GM21526 (cell line): ENCODE measurements around the gene HS6ST2.

Source experiments
- ATAC-seq: cut with Tn5 transposase; IDR thresholded peaks from one replicate; pipeline ENCODE4 v1.9.1; 2021; ENCODE audit warnings: moderate library complexity; ENCODE audit not compliant: unreplicated experiment, low FRiP score

The HS6ST2 gene

DNA sequence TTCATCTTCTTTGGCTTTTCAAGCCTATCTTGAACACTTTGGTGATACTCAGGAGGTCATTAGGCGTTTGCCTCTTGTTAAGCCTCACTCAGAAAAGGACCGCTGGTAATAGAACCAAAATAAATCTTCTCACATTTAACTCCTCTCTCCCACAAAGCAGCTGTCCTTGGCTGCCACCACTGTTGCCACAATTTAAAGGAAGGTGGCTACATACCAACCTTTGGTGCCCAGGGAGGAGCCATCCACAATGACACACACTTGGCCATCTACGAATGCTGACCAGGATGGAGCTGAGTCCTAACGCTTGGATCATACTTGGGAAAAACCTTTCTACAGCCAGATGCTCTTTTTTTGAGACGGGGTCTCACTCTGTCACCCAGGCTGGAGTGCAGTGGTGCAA lies 210.2 kb downstream of the HS6ST2 start:
- no peak for ATAC-seq

DNA sequence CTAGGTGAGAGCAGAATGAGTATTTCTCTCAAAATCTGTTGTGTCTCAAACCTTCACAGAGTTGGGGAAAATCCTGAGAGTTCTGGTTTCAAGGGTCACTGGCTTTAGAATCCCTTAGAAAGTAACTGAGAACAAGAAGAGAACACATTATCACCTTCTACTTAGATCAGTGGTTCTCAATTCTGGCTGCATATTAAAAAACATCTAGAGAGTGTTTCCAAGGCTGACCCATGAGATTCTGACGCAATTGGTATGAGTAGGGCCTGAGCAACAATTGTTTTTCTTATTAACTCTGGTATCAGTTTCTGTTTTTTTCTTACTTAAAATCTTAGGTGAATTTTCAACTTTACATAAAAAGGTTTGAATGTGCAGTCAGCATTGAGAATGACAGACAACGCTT lies 212.8 kb downstream of the HS6ST2 start:
- ATAC-seq, result no peak

DNA sequence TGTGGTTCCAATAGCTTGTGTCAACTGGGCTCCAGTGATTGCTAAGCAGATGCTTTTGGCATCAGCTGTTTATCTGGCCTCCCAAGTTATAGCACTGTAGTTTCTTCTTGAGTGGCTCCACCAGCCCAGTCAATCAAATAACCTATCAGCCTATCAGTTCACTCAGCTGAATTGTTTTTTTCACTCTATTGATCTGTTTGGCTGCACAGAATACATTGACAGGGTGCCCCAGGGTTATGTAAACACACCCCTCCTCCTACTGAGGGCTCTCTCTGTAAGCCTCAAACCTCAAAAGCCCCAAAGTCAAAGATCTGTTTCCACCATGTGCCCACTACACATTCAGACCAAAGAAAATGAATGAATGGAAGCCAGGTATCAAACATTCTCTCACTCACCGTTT lies 214.0 kb downstream of the HS6ST2 start:
- no peak for ATAC-seq

DNA sequence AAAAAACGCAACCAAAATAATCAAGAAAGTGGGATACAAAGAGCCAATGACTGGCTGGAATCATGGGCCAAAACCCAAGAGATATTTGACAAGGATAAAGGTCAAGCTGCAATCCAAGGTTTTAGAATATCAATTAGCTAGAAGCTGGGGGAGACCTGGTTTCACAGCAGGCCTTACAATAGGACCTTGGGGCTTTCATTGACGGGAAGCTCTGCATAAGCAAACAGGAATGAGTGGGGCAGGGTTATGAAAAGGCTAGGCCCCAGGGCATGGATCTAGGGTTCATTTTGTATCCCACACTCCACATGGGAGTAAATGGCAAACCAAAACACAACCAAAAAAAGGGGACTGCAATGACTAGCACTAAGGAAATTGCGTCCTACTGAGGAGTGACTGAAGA lies 215.3 kb downstream of the HS6ST2 start:
- ATAC-seq, result no peak

DNA sequence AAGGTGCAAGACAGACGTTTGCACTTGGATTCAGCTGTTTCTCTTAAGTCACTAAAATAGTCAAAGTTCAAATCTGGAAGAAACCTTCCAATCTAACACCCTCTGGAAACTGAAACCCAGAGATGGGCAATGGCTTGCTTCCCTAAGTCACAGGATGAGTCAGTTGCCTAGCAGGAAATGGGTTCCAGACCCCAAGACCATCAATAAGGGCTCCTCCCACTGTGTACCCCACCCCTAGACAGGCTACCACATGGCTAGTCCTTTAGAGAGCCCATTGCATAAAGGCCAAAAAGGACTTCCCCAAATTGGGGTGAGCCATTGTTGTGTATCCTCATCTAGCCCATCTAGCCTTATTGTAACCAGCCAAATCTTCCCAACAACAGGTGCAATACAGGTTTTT lies 216.2 kb downstream of the HS6ST2 start:
- no peak for ATAC-seq

DNA sequence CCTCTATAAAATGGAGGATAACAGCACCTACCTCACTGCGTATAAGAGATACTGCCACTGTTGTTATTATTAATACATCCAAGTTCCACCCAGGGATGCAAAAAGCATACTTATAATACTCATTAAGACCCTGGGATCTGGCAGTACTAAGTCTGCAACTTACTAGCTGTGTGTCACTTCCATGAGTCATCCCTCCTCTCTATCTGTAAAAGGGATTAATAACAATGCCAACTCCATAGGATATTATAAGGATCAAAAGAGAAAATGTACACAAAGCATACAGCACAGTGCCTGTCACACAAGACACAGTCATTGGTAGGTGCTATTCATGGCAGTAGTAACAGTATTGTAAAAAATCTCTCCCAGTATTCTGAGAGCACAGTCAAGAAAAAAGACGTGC lies 216.7 kb downstream of the HS6ST2 start:
- ATAC-seq, result no peak

DNA sequence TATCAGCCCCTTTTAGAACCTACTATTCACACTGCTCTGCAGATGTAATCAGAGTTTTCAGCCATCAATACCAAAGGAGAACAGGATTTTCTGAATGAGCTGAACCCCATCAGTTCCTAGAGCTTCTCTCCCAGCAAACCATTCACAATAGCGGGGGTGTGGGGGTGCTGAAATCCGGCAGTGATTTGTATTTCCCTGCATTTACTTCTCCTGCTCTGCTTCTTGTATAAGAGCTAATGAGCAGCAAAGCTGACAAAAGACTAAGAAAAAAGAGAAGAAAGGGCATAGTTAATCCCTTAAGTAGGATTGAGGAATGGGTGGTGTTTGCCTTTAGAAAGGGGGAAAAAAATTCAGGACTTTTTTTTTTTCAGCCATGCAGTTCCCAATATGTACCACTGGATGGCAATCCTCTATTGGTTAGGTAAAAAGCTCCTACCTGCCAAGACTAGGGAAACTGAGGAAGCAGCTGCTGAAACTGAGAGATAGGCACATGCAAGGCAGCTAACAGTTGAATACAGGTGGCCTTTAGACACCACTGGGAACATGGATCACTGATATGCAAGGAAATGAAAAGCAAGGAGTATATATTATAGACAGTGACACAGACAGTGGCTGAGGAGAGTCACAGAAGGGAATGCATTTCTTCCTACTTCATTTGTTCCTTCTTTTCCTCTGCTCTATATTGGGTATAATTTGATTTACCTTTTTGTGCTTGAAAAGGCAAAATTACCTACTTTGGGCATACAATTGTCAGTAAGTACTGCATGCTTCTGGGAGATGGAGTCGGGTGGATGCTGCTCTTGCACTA lies 217.9 kb downstream of the HS6ST2 start:
- ATAC-seq, result no peak

DNA sequence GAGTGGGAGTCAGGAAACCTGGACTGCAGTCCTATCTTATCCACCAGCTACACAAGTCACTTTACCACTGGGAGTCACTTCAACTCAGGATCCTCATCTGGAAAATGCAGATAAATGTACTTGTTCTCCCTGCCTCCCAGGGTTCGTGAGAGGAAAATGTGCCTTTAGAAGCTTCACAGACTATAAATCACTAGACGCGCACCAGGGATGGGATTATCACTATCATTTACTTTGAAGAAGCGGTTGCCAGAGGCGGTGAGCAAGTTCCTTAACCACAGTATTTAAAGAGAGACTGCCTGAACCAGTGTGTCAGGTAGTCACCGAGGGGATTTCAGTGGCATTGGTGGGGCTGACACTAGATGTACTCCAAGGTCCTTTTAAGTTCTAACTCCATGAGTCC lies 219.5 kb downstream of the HS6ST2 start:
- no peak for ATAC-seq

DNA sequence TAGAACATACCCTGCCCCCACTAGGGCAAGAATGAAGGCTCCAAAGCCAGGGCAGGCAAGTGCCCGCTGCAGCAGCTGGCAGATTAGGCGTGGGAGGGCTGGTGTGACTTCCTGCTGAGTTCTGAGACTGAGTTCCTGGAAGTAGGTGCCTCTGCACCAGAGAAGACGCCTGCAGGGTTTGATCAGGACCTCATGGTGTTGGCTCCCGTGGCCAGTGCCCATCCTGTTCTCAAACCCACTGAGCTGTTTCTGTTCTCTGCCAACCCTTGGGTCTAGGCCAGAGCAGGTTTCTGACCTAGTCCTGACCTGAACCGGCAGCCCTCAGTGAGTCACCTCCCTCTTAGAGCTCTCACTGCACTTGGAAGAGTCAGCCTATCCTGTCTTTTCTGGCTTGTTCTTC lies 220.7 kb downstream of the HS6ST2 start:
- no peak for ATAC-seq

DNA sequence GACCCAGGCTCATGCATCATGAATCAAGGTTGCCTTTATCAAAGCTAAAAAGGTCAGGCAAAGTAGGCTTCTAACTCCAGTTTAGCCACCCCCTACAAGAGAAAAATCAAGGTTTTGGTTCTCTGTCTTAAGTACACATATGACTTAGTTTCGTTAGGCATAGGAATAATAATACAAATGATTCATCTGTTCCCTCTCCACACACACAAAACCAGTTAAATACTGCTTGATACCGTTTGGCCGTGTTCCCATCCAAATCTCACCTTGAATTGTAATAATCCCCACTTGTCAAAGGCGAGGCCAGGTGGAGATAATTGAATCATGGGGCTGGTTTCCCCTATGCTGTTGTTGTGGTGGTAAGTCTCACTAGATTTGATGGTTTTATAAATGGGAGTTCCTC lies 226.2 kb downstream of the HS6ST2 start:
- ATAC-seq, result no peak

DNA sequence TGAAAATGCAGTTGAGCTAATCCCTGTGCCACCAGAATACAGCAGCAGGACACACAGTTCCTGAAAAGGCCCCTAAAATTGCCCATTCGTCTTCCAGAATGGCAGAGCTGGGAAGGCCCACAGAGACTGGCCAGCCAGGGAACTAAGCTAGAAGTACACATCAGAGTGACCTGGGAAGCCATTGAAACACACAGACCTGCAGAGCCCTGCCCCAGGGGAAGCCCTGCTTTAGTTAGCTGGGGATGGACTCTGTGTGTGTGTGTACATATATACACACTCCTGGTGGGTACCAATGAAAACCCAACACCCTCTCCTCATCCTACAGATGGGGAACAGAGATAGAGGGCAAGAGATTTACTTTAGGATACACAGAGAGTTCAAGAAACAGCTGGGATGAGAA lies 227.7 kb downstream of the HS6ST2 start:
- ATAC-seq, result no peak

DNA sequence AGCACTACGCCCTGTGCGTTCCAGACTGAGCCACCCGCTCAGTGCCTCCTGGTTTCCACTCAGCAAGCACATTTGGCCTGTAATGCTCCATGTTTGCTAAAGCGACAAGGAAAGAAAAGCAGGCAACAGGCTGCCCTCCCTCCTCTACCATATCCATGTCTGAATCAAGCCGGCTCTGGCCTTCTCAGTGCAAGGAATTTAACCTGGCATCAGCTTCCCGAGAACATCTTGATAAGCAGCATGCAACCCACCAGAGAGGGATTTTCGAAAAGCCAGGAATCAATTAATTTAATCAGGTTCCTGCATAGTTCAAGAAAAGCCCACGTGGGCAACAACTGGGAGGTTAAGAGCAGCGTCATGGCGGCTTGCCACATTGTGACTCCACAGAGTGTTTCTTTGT lies 228.2 kb downstream of the HS6ST2 start:
- ATAC-seq, result no peak

DNA sequence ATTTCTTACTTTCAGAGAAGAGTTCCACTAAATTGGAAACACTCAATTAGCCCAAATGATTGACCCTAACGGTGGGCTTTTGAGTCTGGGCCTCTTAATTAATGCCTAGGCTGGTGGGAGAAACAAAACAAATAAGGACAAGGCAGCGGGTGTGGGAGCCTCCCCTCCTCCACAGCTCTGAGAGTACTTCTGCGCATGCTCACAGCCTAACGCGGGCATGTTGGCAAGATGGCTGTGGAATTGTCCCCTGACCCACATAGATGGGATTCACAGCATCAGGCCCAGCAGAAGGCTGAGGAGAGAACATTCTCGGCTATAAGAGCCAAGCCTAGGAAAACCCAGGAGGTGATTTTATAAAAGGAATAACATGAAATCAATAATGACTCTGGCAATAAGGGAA lies 230.1 kb downstream of the HS6ST2 start:
- no peak for ATAC-seq

DNA sequence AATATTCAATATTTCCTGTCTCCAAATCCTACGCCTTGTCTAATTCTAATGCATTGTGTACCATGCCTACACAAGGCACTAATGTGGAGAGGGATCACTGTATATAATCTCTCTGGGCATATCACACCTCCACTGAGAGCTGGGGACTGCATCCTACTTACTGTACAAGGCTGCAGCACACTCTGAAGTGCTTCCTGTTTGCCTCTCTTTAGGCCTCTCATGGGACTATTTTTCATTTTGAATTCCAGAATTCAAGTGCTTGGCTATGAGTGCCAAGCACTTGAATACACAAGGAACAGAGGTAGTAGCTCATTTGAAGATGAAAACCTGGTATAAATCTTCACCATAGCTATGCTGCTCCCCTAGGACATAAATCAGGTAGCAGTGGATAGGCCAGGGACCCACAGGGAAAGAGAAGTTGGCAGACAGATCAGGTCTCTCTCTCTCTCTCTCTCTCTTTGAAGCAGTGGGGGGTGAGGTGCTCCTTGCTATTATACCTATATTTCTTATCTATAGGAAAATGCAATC lies 239.9 kb downstream of the HS6ST2 start:
- no peak for ATAC-seq

DNA sequence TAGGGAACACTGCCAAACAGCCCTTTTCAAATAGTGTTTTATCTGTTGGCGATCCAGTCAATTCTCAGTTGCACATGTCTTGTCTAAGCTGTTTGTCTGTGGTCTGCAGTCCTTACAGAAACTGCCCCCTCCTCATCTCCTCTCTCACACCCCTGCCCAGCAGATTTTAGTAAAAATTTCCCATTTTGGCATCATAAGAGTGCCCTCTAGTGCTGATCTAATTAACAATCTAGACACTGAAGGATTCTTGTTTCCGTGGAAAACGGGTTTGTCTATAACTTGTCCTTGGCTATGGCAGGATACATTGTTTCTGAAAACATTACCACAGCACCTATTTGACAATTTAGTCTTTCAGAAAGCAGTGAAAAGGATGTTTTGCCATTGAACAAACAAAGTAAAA lies 242.4 kb downstream of the HS6ST2 start:
- no peak for ATAC-seq

DNA sequence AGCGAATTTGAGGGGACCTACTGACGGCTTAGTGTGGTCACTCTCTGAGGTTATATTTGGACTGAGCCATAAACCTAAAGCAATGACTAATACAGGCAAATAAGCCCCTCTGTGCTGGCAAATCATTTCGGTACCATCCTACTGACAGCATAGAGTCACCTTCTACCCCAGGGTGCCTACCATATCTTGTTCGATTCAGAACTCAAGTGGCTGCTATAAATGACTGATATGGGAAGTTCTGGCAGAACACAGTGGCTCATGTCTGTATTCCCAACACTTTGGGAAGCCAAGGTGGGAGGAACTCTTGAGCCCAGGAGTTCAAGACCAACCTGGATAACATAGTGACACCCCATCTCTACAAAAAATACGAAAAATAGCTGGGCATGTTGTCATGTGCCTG lies 243.5 kb downstream of the HS6ST2 start:
- no peak for ATAC-seq

DNA sequence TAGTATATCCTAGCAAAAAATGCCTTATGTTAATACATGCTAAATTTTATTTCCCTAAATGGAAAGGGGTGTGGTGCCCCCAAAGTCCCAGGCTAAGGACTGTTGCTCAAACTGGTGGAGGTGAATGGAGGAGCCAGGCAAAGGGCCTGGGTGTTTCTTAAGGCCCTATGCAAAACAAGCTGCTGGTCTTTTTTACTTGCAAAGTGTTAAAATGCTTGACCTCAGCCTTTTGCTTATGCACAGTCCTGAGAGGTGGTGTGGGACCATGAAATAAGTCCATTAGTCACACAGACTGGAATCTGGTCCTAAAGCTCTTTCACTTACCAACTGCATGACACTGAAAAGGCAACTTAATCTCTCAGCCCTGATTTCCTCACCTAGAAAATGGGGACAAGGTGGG lies 246.1 kb downstream of the HS6ST2 start:
- no peak for ATAC-seq

DNA sequence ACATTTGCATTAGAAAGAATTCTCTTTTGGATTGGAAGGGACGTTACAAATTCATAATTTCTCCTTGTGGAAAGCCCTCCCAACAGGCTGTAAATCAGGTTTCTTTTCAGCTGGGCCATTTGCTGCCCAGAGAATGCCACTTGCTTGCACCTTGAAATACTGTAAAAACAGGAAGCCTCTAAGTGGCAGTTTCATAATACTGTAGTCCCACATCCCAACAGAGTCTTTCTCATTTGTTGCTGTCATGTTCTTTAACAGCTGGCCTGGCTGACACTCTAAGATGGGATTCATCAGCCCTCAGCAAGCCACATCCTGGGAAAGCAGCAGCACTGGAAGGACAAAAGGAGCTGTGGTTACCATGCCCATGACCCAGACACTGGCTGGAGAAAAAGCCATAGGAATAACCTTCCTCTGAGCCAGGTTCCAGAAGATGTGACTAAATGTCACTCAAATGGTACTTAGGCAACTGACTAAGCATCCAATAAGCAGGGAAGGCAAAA lies 247.7 kb downstream of the HS6ST2 start:
- no peak for ATAC-seq

DNA sequence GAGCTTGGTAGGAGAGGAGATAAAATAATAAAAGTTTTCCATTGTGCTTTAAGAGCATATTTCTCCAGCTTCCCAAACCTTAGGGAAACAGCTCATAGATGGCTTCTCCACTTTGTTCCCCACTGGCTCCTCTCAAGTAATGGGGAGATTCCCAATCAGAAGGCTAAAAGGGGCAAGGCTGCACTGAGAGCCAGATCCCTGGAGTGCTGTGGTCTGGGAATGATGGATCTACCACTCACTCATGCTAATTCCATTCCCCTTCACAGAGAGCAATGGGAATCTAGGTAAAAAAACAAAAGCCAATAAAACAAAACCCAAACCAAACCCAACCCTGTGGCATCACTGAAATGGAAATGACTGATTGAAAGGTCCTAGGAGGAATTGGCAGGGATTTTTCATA lies 249.9 kb downstream of the HS6ST2 start:
- no peak for ATAC-seq

DNA sequence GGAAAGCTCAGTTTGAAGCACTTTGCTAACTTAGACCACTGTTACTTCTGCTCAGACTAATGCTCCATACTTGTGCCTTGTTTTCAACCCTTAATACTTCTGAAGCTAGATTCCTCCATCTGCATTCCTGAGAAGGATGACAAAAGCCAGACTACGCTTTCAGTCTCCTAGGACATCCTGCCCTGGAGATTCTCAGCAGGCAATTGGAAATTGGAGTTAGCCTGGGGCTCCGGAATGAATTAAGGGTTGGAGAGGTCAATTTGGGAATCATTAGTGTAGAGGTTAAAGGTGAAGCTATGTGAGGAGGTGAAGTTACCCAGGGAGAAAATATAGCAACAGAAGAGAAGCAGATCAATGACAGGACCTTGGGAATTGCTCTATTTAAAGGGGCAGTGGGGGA lies 253.7 kb downstream of the HS6ST2 start:
- no peak for ATAC-seq

DNA sequence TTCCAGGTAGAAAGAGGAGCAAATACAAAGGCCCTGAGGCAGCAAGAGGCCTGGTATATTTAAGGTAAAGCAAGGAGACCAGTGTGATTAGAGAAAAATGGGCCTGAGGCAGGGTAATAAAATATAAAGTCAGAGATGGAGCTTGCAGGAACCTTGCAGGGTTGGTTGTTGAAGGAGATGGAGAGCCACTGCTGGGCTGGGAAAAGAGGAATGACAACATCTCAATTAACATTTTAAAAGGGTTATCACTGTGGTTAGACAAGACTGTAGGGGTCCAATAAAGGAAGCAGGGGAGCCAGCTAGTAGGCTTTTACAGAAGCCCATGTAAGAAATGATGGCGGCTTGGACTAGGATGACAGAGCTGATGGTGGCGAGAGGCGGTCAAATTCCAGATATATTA lies 264.0 kb downstream of the HS6ST2 start:
- no peak for ATAC-seq

DNA sequence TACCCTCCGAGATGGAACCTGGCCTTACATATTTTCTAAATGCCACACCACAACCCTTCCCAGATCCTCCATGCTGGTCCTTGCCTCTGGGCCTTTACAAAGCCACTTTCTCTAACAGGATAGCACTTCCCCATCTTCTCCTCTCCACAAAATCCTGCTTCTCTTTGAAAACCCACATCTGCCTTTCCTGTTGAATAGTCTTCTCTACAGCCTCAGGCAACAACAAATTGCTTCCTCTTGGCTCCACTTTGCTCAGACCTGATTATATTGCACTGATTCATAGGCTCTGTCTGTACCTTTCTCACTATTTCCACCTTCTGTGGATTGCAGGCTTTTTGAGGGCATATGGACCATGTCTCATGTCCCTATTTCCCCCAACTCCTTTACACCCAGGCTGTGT lies 265.9 kb downstream of the HS6ST2 start:
- no peak for ATAC-seq
